DMS 273 (cell line): ENCODE results near the gene PNMA8B.
"Not testable (repeated sequence)": the region's sequence is repeated elsewhere in the genome, so short reads cannot be mapped to it uniquely, and the experiment has no call there.

Experiments
- DNase-seq: peaks from one replicate; lab custom pipeline; 2025; ENCODE audit not compliant: unreplicated experiment; lab: John Stamatoyannopoulos, UW

Gene PNMA8B

GRCh38 chr19:46514589-46515289 lies 19.1 kb upstream of the PNMA8B start:
- peak; percentile 40 for DNase-seq

- DNase-seq, result peak; percentile 92
Measured at GRCh38 chr19:46513461-46514236, 18.0 kb upstream of the PNMA8B start.

GRCh38 chr19:46511237-46511636 lies 15.6 kb upstream of the PNMA8B start:
- no peak for DNase-seq

GRCh38 chr19:46508206-46508605 lies 12.5 kb upstream of the PNMA8B start:
- DNase-seq, result no peak

- DNase-seq, result no peak
Measured at GRCh38 chr19:46503848-46504453, 8.3 kb upstream of the PNMA8B start.

GRCh38 chr19:46502891-46503290 lies 7.2 kb upstream of the PNMA8B start:
- DNase-seq, result no peak

- DNase-seq, result no peak
Measured at GRCh38 chr19:46499692-46500091, 4.0 kb upstream of the PNMA8B start.

- no peak for DNase-seq
Measured at GRCh38 chr19:46497773-46498172, 2.1 kb upstream of the PNMA8B start.

GRCh38 chr19:46496886-46497285 lies 1.2 kb upstream of the PNMA8B start:
- not testable (repeated sequence) for DNase-seq

- DNase-seq, result no peak
Measured at GRCh38 chr19:46496304-46496703, 637 bp upstream of the PNMA8B start.

GRCh38 chr19:46494941-46495785 lies 504 bp downstream of the PNMA8B start:
- DNase-seq, result no peak

- no peak for DNase-seq
Measured at GRCh38 chr19:46494146-46494940, 1.3 kb downstream of the PNMA8B start.

- no peak for DNase-seq
Measured at GRCh38 chr19:46493236-46494145, 2.2 kb downstream of the PNMA8B start.

- DNase-seq, result no peak
Measured at GRCh38 chr19:46492841-46493235, 2.8 kb downstream of the PNMA8B start.

- DNase-seq, result no peak
Measured at GRCh38 chr19:46491975-46492682, 3.5 kb downstream of the PNMA8B start.

- DNase-seq, result no peak
Measured at GRCh38 chr19:46490774-46491173, 4.9 kb downstream of the PNMA8B start.

- no peak for DNase-seq
Measured at GRCh38 chr19:46489445-46490272, 6.0 kb downstream of the PNMA8B start.

GRCh38 chr19:46488551-46488950 lies 7.1 kb downstream of the PNMA8B start:
- DNase-seq, result no peak
